Measurements from ENCODE around the gene PYGB.

Gene PYGB

GRCh38 chr20:25275813-25276532 lies 28.1 kb downstream of the PYGB start:
- TF ChIP-seq CTCF (IDR thresholded peaks at IDR 0.05) (no peak), ZFX (IDR thresholded peaks at IDR 0.05; ENCODE audit: borderline replicate concordance) (no peak)
- no peak overlapping the region for H3K27ac ChIP-seq

DNA sequence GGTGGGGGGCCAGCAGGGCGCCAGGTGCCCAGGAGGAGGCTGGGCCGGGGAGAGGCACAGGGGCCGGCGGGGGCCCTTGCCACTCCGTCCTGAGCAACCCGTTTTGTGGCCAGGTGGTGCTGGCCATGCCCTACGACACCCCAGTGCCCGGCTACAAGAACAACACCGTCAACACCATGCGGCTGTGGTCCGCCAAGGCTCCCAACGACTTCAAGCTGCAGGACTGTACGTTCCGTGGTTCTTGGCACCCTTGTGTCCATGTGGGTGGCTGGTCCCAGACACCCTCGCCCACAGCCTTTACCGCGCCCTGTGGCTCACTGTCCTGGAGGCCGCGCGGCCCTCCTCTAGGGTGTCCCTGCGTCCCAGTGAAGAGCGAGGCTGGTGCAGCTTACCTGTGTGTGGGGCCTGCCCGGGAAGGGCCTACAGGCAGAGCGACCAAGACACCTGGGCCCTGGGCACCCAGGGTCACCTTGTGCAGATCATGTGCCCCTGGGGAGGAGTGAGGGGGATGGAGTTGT lies 28.7 kb downstream of the PYGB start:
- TF ChIP-seq CTCF (IDR thresholded peaks at IDR 0.05), result no peak
- no peak for TF ChIP-seq ZFX (IDR thresholded peaks at IDR 0.05; ENCODE audit: borderline replicate concordance)

DNA sequence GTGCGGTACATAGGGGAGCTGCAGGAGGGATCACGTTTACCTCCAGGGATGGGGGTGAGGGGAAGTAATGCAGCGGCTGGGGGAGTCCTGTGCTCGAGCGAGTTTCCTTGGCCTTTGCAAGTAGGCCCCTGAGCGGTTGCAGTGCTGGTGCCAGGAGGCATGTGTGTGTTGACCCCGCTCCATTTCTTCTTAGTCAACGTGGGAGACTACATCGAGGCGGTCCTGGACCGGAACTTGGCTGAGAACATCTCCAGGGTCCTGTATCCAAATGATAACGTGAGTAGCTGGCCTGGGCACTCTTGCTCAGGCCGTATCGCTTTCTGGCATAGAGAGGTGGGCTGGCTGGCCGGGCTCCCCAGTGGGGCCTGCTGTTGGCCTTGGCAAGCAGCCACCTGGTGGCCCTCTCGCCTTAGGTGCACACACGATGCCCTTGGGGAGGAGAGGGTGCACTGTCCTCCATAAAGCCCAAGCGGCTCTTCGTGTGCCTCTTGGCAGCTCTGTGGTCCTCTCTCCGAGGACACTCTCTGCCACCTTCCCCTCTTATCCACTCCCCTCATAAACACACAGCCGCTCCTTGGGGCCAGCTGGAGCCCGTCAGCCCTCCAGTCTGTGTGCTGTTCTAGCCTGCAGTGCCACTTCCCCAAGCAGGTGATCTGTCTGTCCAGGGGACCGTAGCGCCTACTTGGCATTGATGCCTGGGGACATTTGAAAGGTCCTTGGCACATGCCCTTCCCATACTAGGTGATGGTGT lies 29.3 kb downstream of the PYGB start:
- no peak for TF ChIP-seq CTCF (IDR thresholded peaks at IDR 0.05)

More for the DNA sequence above, 28.7 kb downstream of the PYGB start:
- H3K27ac ChIP-seq, result no peak overlapping the region

DNA sequence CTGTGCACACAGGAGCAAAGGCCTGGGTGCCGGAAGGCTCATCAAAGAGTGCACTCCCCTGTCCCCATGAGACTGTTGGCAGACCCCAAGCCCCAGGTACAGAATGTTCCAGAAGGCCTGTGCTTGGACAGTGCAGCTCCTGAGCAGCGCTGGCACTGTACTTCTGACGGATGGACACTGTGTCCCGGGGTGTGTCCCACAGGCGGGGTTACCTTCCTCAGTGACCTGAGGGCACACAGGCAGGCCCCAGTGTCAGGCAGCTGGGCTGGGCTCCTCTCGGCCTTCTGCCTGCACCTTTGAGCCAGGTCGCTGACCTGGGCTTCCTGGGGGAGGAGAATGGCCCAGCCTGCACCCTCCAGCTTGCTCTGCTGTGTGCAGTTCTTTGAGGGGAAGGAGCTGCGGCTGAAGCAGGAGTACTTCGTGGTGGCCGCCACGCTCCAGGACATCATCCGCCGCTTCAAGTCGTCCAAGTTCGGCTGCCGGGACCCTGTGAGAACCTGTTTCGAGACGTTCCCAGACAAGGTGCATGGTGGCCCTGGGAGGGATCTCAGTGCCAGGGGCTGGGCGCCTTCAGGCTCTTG lies 30.1 kb downstream of the PYGB start:
- 0 out of 2 replicates have a peak overlapping the region, but pooled peaks have one; percentile 7 for H3K27ac ChIP-seq
- no peak for TF ChIP-seq ZFX (IDR thresholded peaks at IDR 0.05; ENCODE audit: borderline replicate concordance)
- no peak for TF ChIP-seq CTCF (IDR thresholded peaks at IDR 0.05)

More for the DNA sequence above, 29.3 kb downstream of the PYGB start:
- H3K27ac ChIP-seq, result 0 out of 2 replicates have a peak overlapping the region, but pooled peaks have one; percentile 7

DNA sequence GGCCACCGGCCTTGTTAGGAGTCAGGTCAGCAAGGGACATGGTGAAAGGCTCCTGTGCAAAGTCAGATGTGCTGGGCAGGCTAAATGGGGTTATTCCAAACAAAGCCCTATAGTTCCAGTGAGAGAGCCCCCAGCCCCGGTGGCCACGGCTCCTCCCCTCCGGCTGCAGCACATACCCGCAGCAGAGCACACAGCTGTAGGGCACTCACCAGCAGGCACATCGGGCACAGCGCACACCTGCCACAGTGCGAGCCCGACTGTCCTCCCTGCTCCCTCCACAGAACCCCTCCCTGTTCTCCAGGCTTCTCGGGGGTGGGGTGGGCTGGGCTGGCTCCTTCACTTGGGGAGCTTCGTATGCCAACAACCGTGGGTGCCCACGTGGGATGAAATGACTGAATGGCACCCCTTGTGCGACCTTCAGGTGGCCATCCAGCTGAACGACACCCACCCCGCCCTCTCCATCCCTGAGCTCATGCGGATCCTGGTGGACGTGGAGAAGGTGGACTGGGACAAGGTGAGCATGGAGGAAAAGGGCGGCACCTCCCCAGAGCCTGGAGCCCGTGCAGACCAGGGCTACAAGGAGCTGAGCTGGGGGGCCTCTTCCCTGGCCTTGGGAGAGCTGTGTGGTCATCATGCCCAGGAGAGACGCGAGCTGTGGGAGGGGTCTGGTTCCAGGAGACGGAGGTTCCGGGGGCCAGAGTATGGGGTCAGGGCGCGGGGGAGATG lies 30.9 kb downstream of the PYGB start:
- TF ChIP-seq CTCF (IDR thresholded peaks at IDR 0.05) (no peak), ZFX (IDR thresholded peaks at IDR 0.05; ENCODE audit: borderline replicate concordance) (no peak)
- peak overlapping the region; percentile 86 for H3K27ac ChIP-seq

- TF ChIP-seq ZFX (IDR thresholded peaks at IDR 0.05; ENCODE audit: borderline replicate concordance) (no peak), CTCF (IDR thresholded peaks at IDR 0.05) (no peak)
Observed at GRCh38 chr20:25279403-25279802, 31.5 kb downstream of the PYGB start.

More at GRCh38 chr20:25279403-25279802, 31.5 kb downstream of the PYGB start:
- H3K27ac ChIP-seq, result peak overlapping the region; percentile 86

Measured in 22Rv1 (cell line).